Small intestine (tissue), 7 donors: ENCODE measurements around the gene HES4. TPM values are rescaled to one million over a fixed set of nuclear protein-coding genes. Genes with fewer than 3 reads are reported as not detected.

Experiments used
- DNase-seq, 2 donors: peaks; one replicate each; pipeline versions ENCODE4 v3.0.0 to v3.0.0-alpha.2; 2013
- FAIRE-seq: peaks from 2 replicates; lab custom pipeline; 2012; peaks lifted over from hg19 to GRCh38; lab: Jason Lieb, UNC
- H3K27ac ChIP-seq, 3 donors: one replicate each; pipeline ENCODE4 v1.5.1; 2013; ENCODE audit warnings: low read length in 2 of 3, mild to moderate bottlenecking in 2 of 3, control low read depth in 1 of 3, inconsistent platforms in 1 of 3, low read depth in 1 of 3, moderate library complexity in 1 of 3
- H3K27me3 ChIP-seq, 3 donors: one replicate each; pipeline ENCODE4 v1.6.1; 2013; ENCODE audit warnings: low read length in 3 of 3, inconsistent platforms in 1 of 3; ENCODE audit not compliant: control insufficient read depth in 3 of 3, insufficient read depth in 3 of 3
- H3K36me3 ChIP-seq, 3 donors: one replicate each; pipeline ENCODE4 v1.6.1; 2013; ENCODE audit warnings: low read length in 3 of 3, inconsistent platforms in 1 of 3, low read depth in 1 of 3, mild to moderate bottlenecking in 1 of 3, moderate library complexity in 1 of 3; ENCODE audit not compliant: control insufficient read depth in 3 of 3, insufficient read depth in 2 of 3
- H3K4me1 ChIP-seq, 3 donors: one replicate each; pipeline ENCODE4 v1.6.1; 2013; ENCODE audit warnings: low read length in 2 of 3, inconsistent platforms in 1 of 3, low read depth in 1 of 3, mild to moderate bottlenecking in 1 of 3, moderate library complexity in 1 of 3; ENCODE audit not compliant: control insufficient read depth in 3 of 3, insufficient read depth in 2 of 3
- H3K4me3 ChIP-seq, 3 donors: one replicate each; pipeline ENCODE4 v1.5.1; 2013; ENCODE audit warnings: low read length in 3 of 3, control low read depth in 1 of 3, inconsistent platforms in 1 of 3, low read depth in 1 of 3, mild to moderate bottlenecking in 1 of 3, moderate library complexity in 1 of 3
- H3K9me3 ChIP-seq, 2 donors: one replicate each; pipeline ENCODE4 v1.6.1; 2013; ENCODE audit warnings: low read depth in 1 of 2, low read length in 1 of 2; ENCODE audit not compliant: control insufficient read depth in 2 of 2, insufficient read depth in 1 of 2
- WGBS, 3 donors: extraction: QIAGEN DNeasy Blood & Tissue Kit; methylation state at CpG; one replicate each; pipeline ENCODE4 v1.1.7; 2013; 5-methylcytosine and 5-hydroxymethylcytosine counted together
- polyA plus RNA-seq, 4 donors: library from polyadenylated mRNA; stranded (reverse) in 3 of 4; unstranded in 1 of 4; fragments of 200-250 nt in 3 of 4; fragments of 120-200 nt in 1 of 4; gene quantifications; one replicate each; pipeline versions ENCODE4 v1.2.1 to v1.2.3, GENCODE V29; 2013
- donor health status: healthy with polysubstance abuse.
- donor health status: control.
- donor health status: control.
- donor health status: Bipolar disorder and iron deficiency.
- donor health status: healthy.

The HES4 gene
- polyA plus RNA-seq, 4 donors = 0.89 to 8.2 (median 5.3) TPM

DNA sequence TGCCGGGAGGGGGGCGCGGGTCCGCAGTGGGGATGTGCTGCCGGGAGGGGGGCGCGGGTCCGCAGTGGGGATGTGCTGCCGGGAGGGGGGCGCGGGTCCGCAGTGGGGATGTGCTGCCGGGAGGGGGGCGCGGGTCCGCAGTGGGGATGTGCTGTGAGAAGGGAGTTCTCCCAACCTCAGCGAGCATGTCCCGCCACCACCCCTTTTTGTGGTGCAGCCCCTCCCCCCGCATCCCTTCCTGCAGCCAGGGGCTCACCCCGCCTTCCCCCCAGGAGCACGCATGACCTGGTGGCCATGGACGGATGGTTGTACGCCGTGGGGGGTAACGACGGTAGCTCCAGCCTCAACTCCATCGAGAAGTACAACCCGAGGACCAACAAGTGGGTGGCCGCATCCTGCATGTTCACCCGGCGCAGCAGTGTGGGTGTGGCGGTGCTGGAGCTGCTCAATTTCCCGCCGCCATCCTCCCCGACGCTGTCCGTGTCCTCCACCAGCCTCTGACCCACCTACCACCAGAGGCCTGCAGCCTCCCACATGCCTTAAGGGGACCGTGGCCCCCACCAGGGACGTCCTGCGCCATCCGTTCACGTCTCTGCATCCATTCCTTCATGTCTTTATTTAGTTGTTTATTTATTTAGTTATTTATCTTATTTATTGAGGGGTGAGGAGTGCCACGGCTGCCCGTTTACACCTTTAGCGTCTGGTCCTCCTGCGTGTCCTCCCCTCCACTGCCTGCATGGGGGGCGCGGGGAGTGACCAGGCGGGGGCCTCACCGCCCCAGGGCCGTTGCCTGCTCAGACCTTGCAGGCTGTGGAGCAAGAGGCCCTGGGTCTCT, 35.0 kb downstream of the HES4 start:
- 92 to 93% (median 93%) methylated on average over 34 to 40 of the region's 51 CpGs for WGBS, 3 donors
- Histone ChIP-seq H3K36me3 (peaks cover 0 to 21% (median 0%) of the 10 kb centered on the region in 3 donors), H3K4me1 (peaks cover 2 to 18% (median 2%) of the 10 kb centered on the region in 3 donors), H3K4me3 (no peak overlapping the region), H3K27me3 (peaks cover 0 to 47% (median 0%) of the 10 kb centered on the region in 3 donors), H3K27ac (no peak overlapping the region), H3K9me3 (peaks cover 0 to 4% of the 10 kb centered on the region in 2 donors)
- FAIRE-seq = no peak
- no peak for DNase-seq

DNA sequence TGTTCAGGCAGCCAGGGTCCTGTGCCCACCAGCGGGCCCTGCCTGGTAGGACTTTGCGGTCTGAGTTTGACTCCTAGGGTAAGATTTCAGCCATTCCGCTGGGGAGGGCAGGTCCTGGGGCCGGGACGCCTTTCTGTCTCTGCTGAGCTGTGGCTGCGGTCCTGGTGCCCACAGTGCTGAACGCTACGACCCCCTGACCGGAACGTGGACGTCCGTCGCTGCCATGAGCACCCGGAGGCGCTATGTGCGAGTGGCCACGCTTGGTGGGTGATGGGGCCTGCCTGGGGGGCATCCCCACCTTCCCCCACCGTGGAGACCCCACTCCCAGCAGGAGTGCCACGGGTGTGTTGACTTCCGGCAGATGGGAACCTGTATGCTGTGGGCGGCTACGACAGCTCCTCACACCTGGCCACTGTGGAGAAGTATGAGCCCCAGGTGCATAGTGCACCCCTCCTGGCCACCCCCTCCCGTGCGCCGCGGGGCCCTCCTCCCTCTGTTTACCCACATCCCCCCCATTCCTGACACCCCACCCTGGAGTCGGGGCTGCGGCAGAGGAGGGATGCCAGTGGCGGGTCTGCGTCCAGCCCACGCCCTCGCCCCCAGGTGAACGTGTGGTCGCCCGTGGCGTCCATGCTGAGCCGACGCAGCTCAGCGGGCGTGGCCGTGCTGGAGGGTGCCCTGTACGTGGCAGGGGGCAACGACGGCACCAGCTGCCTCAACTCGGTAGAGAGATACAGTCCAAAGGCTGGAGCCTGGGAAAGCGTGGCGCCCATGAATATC, 36.0 kb downstream of the HES4 start:
- Histone ChIP-seq H3K36me3 (peaks cover 0 to 21% (median 0%) of the 10 kb centered on the region in 3 donors), H3K4me3 (no peak overlapping the region), H3K27me3 (peaks cover 0 to 39% (median 0%) of the 10 kb centered on the region in 3 donors), H3K27ac (no peak overlapping the region), H3K4me1 (peaks cover 2 to 18% (median 2%) of the 10 kb centered on the region in 3 donors), H3K9me3 (peaks cover 0 to 4% of the 10 kb centered on the region in 2 donors)
- FAIRE-seq (no peak), DNase-seq (no peak)
- WGBS, 3 donors = 90 to 92% (median 92%) methylated on average over 32 to 47 of the region's 47 CpGs

DNA sequence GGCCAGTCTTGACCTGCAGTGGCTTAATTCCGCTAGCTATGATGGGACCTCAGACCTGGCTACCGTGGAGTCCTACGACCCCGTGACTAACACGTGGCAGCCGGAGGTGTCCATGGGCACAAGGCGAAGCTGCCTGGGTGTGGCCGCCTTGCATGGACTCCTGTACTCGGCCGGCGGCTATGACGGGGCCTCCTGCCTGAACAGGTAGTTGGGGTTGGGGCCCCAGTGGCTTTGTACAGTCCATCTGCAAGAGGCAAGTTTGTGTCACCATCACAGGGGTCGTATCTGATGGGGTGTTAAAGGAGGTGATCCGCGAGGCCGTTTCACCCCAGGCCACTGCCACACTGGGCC, 36.6 kb downstream of the HES4 start:
- WGBS, 3 donors = 62 to 81% (median 63%) methylated on average over 16 of the region's 16 CpGs
- FAIRE-seq = no peak
- Histone ChIP-seq H3K4me3 (no peak overlapping the region), H3K27me3 (peaks cover 0 to 32% (median 0%) of the 10 kb centered on the region in 3 donors), H3K9me3 (peaks cover 0 to 4% of the 10 kb centered on the region in 2 donors), H3K4me1 (peaks cover 2 to 18% (median 2%) of the 10 kb centered on the region in 3 donors), H3K27ac (no peak overlapping the region), H3K36me3 (peaks cover 0 to 21% (median 0%) of the 10 kb centered on the region in 3 donors)
- DNase-seq = peak; percentile 41 to 70

DNA sequence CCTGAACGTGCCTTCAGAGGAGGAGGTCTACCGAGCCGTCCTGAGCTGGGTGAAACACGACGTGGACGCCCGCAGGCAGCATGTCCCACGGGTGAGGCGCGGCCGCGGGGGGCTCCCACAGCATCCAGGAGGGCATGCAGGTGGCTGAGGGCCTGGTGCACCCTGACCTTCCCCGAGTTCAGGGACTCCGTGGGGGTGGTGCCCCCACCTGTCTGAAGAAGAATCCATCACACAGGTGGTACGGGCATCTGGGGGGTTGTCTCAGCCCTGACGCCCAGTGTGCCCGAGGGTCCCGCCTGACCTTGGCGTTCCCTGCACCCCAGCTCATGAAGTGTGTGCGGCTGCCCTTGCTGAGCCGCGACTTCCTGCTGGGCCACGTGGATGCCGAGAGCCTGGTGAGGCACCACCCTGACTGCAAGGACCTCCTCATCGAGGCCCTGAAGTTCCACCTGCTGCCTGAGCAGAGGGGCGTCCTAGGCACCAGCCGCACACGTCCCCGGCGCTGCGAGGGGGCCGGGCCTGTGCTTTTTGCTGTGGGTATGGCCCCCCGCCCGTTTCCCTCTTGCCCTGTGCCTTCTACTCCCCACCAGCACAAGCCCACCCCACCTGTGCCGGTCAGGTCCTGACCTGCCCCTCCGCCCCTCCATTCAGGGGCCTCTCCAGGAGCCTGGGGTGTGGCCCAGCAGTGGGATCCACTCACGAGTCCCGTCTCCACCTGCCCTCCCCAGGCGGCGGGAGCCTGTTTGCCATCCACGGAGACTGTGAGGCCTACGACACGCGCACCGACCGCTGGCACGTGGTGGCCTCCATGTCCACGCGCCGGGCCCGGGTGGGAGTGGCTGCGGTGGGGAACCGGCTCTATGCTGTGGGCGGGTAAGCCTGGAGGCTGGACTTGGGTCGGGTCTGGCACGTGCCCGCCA, 37.3 kb downstream of the HES4 start:
- FAIRE-seq = no peak
- H3K4me3 ChIP-seq = no peak overlapping the region
- WGBS, 3 donors = 93 to 95% (median 94%) methylated on average over 55 to 57 of the region's 57 CpGs

DNA sequence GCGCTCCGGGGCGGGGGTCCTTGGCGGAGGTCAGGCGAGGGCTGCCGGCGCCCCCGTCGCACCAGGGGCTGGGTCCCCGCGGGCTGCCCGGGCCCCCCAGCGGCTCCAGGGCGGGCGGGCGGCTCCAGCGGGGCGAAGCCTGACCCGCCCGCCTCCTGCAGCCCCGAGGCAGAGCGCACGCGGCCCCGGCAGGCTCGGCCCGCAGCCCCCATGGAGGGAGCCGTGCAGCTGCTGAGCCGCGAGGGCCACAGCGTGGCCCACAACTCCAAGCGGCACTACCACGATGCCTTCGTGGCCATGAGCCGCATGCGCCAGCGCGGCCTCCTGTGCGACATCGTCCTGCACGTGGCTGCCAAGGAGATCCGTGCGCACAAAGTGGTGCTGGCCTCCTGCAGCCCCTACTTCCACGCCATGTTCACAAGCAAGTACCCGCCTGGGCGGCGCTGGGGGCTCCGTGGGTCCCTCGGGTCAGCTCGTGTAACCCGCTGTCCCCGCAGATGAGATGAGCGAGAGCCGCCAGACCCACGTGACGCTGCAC, 38.7 kb downstream of the HES4 start:
- Histone ChIP-seq H3K27me3 (peaks cover 0 to 15% (median 0%) of the 10 kb centered on the region in 3 donors), H3K27ac (no peak overlapping the region), H3K4me1 (peaks cover 2 to 18% (median 6%) of the 10 kb centered on the region in 3 donors), H3K36me3 (peaks cover under 1 to 37% (median 2%) of the 10 kb centered on the region in 3 donors), H3K4me3 (peak overlapping the region; percentile 10 to 93 (median 66)), H3K9me3 (peaks cover 0 to 4% of the 10 kb centered on the region in 2 donors)
- FAIRE-seq (no peak), DNase-seq (no peak)
- 35 to 41% (median 37%) methylated on average over 53 to 56 of the region's 56 CpGs for WGBS, 3 donors

More for the DNA sequence above, 37.3 kb downstream of the HES4 start:
- no peak for DNase-seq
- H3K36me3 ChIP-seq = peaks cover 0 to 22% (median 0%) of the 10 kb centered on the region in 3 donors
- peaks cover 0 to 4% of the 10 kb centered on the region in 2 donors for H3K9me3 ChIP-seq
- peaks cover 0 to 26% (median 0%) of the 10 kb centered on the region in 3 donors for H3K27me3 ChIP-seq
- peaks cover 2 to 21% (median 4%) of the 10 kb centered on the region in 3 donors for H3K4me1 ChIP-seq
- no peak overlapping the region for H3K27ac ChIP-seq

DNA sequence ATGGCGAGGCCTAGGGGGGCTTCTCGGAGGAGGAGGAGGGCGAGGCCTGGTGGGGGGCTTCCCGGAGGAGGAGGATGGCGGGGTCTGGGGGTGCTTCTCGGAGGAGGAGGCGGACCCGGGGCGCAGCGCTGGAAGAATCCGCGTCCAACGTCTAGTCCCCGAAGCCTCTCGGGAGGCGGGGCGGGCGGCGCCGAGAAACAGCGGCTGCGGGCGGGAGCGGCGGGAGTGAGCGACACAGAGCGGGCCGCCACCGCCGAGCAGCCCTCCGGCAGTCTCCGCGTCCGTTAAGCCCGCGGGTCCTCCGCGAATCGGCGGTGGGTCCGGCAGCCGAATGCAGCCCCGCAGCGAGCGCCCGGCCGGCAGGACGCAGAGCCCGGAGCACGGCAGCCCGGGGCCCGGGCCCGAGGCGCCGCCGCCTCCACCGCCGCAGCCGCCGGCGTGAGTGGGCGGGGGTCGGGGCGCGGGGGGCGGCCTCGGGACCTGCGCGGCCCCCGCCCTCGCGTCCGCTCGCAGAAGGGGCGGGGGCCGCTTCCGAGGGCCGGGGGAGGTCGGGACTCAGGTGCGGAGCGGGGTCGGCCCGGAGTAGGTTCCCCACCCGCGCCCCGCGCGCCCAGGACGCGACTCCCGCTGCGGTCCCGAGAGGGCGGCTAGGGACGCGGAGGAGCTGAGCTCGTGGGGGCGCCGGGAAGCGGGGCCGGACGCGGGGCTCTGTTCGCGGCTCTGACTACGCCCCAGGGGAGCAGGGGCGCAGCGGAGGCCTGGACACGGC, 39.4 kb downstream of the HES4 start, which contains the start of gene KLHL17:
KLHL17 (plus strand) TSS at position 222 of the 769 bp plus-strand sequence; CDS start at position 332, 110 bp downstream.
- H3K27ac ChIP-seq = no peak within 1 kb of the TSS
- peaks cover 0 to 11% (median 0%) of the 10 kb centered on the region in 3 donors for H3K27me3 ChIP-seq
- peak; percentile 62 to 81 for DNase-seq
- WGBS, 3 donors = 0 to 1% (median 1%) methylated on average over 46 to 109 of the region's 109 CpGs
- peaks cover 0 to 4% of the 10 kb centered on the region in 2 donors for H3K9me3 ChIP-seq
- peak within 1 kb of the TSS; percentile 19 to 93 (median 66) for H3K4me3 ChIP-seq
- peaks cover 2 to 12% (median 4%) of the 10 kb centered on the region in 3 donors for H3K4me1 ChIP-seq
- peaks cover 2 to 43% (median 3%) of the 10 kb centered on the region in 3 donors for H3K36me3 ChIP-seq
- FAIRE-seq = no peak
